H1 (cell line): Measurements from ENCODE around the gene PRTG. TPM values are rescaled to one million over a fixed set of nuclear protein-coding genes. Genes with fewer than 3 reads are reported as not detected.

ENCODE experiments used
- CTCF ChIA-PET: fragments of 300-600 bp; sonication (Branson Sonifier 250); formaldehyde crosslinking; loops from one replicate; lab custom pipeline; 2021; ENCODE audit not compliant: partially characterized antibody; lab: Charles Lee
- POLR2A ChIA-PET: fragments of 300-600 bp; sonication (Branson Sonifier 250); formaldehyde crosslinking; loops from one replicate; lab custom pipeline; 2021; ENCODE audit warnings: inconsistent platforms; ENCODE audit not compliant: partially characterized antibody; lab: Charles Lee
- DNase-seq, 2 experiments: peaks; one replicate each; pipeline versions ENCODE4 v3.0.0 to v3.0.0-alpha.2; 2010 to 2022; ENCODE audit warnings: low spot score in 2 of 2, low read depth in 1 of 2, mixed read lengths in 1 of 2
- FAIRE-seq: peaks from 2 replicates; lab custom pipeline; 2011; peaks lifted over from hg19 to GRCh38; lab: Jason Lieb, UNC
- H2AFZ ChIP-seq: 2 replicates; pipeline ENCODE4 v1.8.1; 2012; ENCODE audit warnings: low read length, inconsistent platforms
- H2AK5ac ChIP-seq: 2 replicates; pipeline ENCODE4 v1.6.1; 2013; ENCODE audit warnings: low read depth, low read length
- H2BK120ac ChIP-seq: replicated peaks from 2 replicates; pipeline ENCODE3; 2013; ENCODE audit warnings: low read depth, low read length, inconsistent platforms
- H2BK12ac ChIP-seq: 2 replicates; pipeline ENCODE4 v1.6.1; 2013; ENCODE audit warnings: low read depth, low read length
- H2BK15ac ChIP-seq: 2 replicates; pipeline ENCODE4 v1.6.1; 2013; ENCODE audit warnings: low read length
- H2BK20ac ChIP-seq: 2 replicates; pipeline ENCODE4 v1.6.1; 2013; ENCODE audit warnings: low read length
- H2BK5ac ChIP-seq: 2 replicates; pipeline ENCODE4 v1.6.1; 2013; ENCODE audit warnings: low read depth, low read length
- H3K14ac ChIP-seq: 2 replicates; pipeline ENCODE4 v1.6.1; 2013; ENCODE audit warnings: inconsistent platforms; ENCODE audit not compliant: insufficient read length
- H3K18ac ChIP-seq: 2 replicates; pipeline ENCODE4 v1.6.1; 2013; ENCODE audit warnings: low read length; ENCODE audit errors: extremely low read depth
- H3K23ac ChIP-seq: 2 replicates; pipeline ENCODE4 v1.6.1; 2013; ENCODE audit warnings: inconsistent platforms; ENCODE audit not compliant: insufficient read length
- H3K23me2 ChIP-seq: 2 replicates; pipeline ENCODE4 v1.6.1; 2013; ENCODE audit warnings: low read depth, low read length
- H3K27ac ChIP-seq: 2 replicates; pipeline ENCODE4 v1.6.1; 2011; ENCODE audit warnings: low read depth, low read length, inconsistent platforms
- H3K27me3 ChIP-seq, 4 experiments: replicated peaks in 1 of 4; 1 replicate in 1 of 4; 2 replicates in 3 of 4; pipeline versions ENCODE4 v1.6.1 to v1.8.1; 2011 to 2013; ENCODE audit warnings: low read length in 3 of 4, mild to moderate bottlenecking in 3 of 4, inconsistent platforms in 2 of 4, mixed read lengths in 2 of 4, moderate library complexity in 1 of 4; ENCODE audit not compliant: control insufficient read depth in 3 of 4, insufficient read depth in 3 of 4; ENCODE audit errors: extremely low read depth in 1 of 4
- H3K36me3 ChIP-seq, 4 experiments: 2 replicates each; pipeline versions ENCODE4 v1.6.1 to v1.8.1; 2011 to 2013; ENCODE audit warnings: mild to moderate bottlenecking in 4 of 4, low read length in 3 of 4, moderate library complexity in 2 of 4, control low read depth in 1 of 4, inconsistent platforms in 1 of 4; ENCODE audit not compliant: insufficient read depth in 4 of 4, control insufficient read depth in 2 of 4
- H3K4ac ChIP-seq: replicated peaks from 2 replicates; pipeline ENCODE3; 2013; ENCODE audit warnings: low read length, low read depth, mixed read lengths, inconsistent platforms; ENCODE audit not compliant: insufficient read length
- H3K4me1 ChIP-seq, 4 experiments: replicated peaks in 1 of 4; 1 replicate in 1 of 4; 2 replicates in 3 of 4; pipeline versions ENCODE4 v1.6.1 to v1.8.1; 2011 to 2013; ENCODE audit warnings: low read length in 3 of 4, inconsistent platforms in 2 of 4, mixed read lengths in 1 of 4; ENCODE audit not compliant: insufficient read depth in 4 of 4, control insufficient read depth in 3 of 4
- H3K4me2 ChIP-seq, 2 experiments: 2 replicates each; pipeline versions ENCODE4 v1.6.1 to v1.8.1; 2011 to 2013; ENCODE audit warnings: low read depth in 2 of 2, low read length in 2 of 2, control low read depth in 1 of 2, inconsistent platforms in 1 of 2, mild to moderate bottlenecking in 1 of 2; ENCODE audit not compliant: insufficient read depth in 1 of 2
- H3K4me3 ChIP-seq, 4 experiments: fragments of 200-600, 300-600 bp in 1 of 4; sonication (generic), shearing (Covaris generic), sonication (Bioruptor Twin) in 1 of 4; 2 replicates each; pipeline versions ENCODE4 v1.5.1 to v1.8.1; 2011 to 2016; ENCODE audit warnings: low read length in 4 of 4, low read depth in 3 of 4, control low read depth in 2 of 4, inconsistent platforms in 2 of 4, mild to moderate bottlenecking in 2 of 4, mixed read lengths in 1 of 4, moderate library complexity in 1 of 4; ENCODE audit not compliant: insufficient read depth in 2 of 4; ENCODE audit errors: extremely low read depth in 1 of 4
- H3K56ac ChIP-seq: replicated peaks from 2 replicates; pipeline ENCODE3; 2013; ENCODE audit warnings: low read depth, mild to moderate bottlenecking, mixed read lengths, low read length, inconsistent platforms; ENCODE audit not compliant: insufficient read length
- H3K79me1 ChIP-seq: 2 replicates; pipeline ENCODE4 v1.6.1; 2013; ENCODE audit warnings: low read depth, low read length, control low read depth
- H3K79me2 ChIP-seq, 2 experiments: 2 replicates each; pipeline versions ENCODE4 v1.6.1 to v1.8.1; 2012 to 2013; ENCODE audit warnings: low read length in 2 of 2, mild to moderate bottlenecking in 2 of 2, inconsistent platforms in 1 of 2; ENCODE audit not compliant: insufficient read depth in 2 of 2, control insufficient read depth in 1 of 2
- H3K9ac ChIP-seq, 4 experiments: replicated peaks in 1 of 4; 1 replicate in 1 of 4; 2 replicates in 3 of 4; pipeline versions ENCODE4 v1.6.1 to v1.8.1; 2011 to 2013; ENCODE audit warnings: low read depth in 3 of 4, low read length in 3 of 4, control low read depth in 2 of 4, mild to moderate bottlenecking in 2 of 4, moderate library complexity in 2 of 4, inconsistent platforms in 1 of 4; ENCODE audit errors: extremely low read depth in 1 of 4
- H3K9me3 ChIP-seq, 2 experiments: 2 replicates each; pipeline versions ENCODE4 v1.6.1 to v1.8.1; 2012 to 2013; ENCODE audit warnings: mild to moderate bottlenecking in 2 of 2, moderate library complexity in 2 of 2, control low read depth in 1 of 2, inconsistent platforms in 1 of 2, low read depth in 1 of 2, low read length in 1 of 2, mixed read lengths in 1 of 2; ENCODE audit not compliant: insufficient read depth in 2 of 2
- H4K20me1 ChIP-seq, 2 experiments: replicated peaks in 1 of 2; 2 replicates each; pipeline versions ENCODE3 to v1.8.1; 2011 to 2013; ENCODE audit warnings: inconsistent platforms in 2 of 2, low read length in 2 of 2, mild to moderate bottlenecking in 1 of 2; ENCODE audit not compliant: insufficient read depth in 2 of 2, control insufficient read depth in 1 of 2
- H4K5ac ChIP-seq: 2 replicates; pipeline ENCODE4 v1.6.1; 2013; ENCODE audit warnings: low read length, low read depth, mixed read lengths, inconsistent platforms; ENCODE audit not compliant: insufficient read length
- H4K8ac ChIP-seq: 2 replicates; pipeline ENCODE4 v1.8.0; 2013; ENCODE audit warnings: mild to moderate bottlenecking, moderate library complexity, low read length, inconsistent platforms; ENCODE audit not compliant: insufficient read depth; ENCODE audit errors: extremely low read depth
- H4K91ac ChIP-seq: replicated peaks from 2 replicates; pipeline ENCODE3; 2013; ENCODE audit warnings: low read length, mixed read lengths, inconsistent platforms; ENCODE audit not compliant: insufficient read length
- GTF2F1 ChIP-seq: IDR thresholded peaks from 2 replicates; pipeline ENCODE4 v1.6.1; 2012; ENCODE audit warnings: low read depth, low read length, improper control_type of control experiment, borderline replicate concordance
- RAD21 ChIP-seq, 2 experiments: IDR thresholded peaks in 1 of 2; conservative IDR thresholded peaks in 1 of 2; 2 replicates each; pipeline ENCODE4 v1.6.1; 2011; ENCODE audit warnings: low read depth in 2 of 2, low read length in 2 of 2, improper control_type of control experiment in 1 of 2, inconsistent platforms in 1 of 2, mild to moderate bottlenecking in 1 of 2, moderate library complexity in 1 of 2
- WGBS, 2 experiments: shearing (Covaris generic) in 1 of 2; methylation state at CpG; one replicate each; pipeline versions ENCODE4 v1.1.6 to v1.1.7; 2013 to 2015; ENCODE audit warnings: low lambda C conversion rate in 2 of 2, mixed read lengths in 2 of 2, inconsistent platforms in 1 of 2, low coverage in 1 of 2, missing lambda C conversion rate in 1 of 2; ENCODE audit not compliant: insufficient replicate concordance in 2 of 2, insufficient coverage in 1 of 2, insufficient read length in 1 of 2; ENCODE audit errors: extremely low coverage in 1 of 2, missing lambda C conversion rate in 1 of 2; 5-methylcytosine and 5-hydroxymethylcytosine counted together
- polyA plus RNA-seq, 7 experiments: library from polyadenylated mRNA; depleted of rRNA in 3 of 7; stranded (reverse) in 5 of 7; unstranded in 2 of 7; fragments of >200 nt in 5 of 7; fragments of 200-250 nt in 2 of 7; gene quantifications; 1 replicate in 5 of 7; 2 replicates in 1 of 7; 4 replicates in 1 of 7; pipeline versions ENCODE4 v1.2.1 to v1.2.3, GENCODE V29; 2011 to 2013; ENCODE audit warnings: missing spikeins in 2 of 7, mixed read lengths in 2 of 7
- total RNA-seq: library from RNA; stranded (reverse); fragmentation: NEBNext Ultra II Directional; extraction: Animal tissue kit (Norgen Biotek cat#: 25700); gene quantifications from 2 replicates; pipeline ENCODE4 v1.2.1, GENCODE V29; 2021

The PRTG gene
- total and polyA plus RNA-seq, 2 of the 8 experiments (the other 6 are each of a cell fraction or from before 2014, with no cell fraction given) = 3.1 to 3.2 TPM

- ChIA-PET CTCF (interaction anchor here (0.7 to 8.6 kb wide), 32 partner anchors 11 to 278 kb away, joined by 3 to 110 read pairs (median 4); no protein-coding TSS in a partner anchor), POLR2A (interaction anchor here (1.2 kb wide), 1 partner anchor 9 kb away, joined by 3 read pairs; no protein-coding TSS in a partner anchor)
- no peak overlapping the region for H2AFZ ChIP-seq
- no peaks in the 10 kb centered on the region for H3K79me1 ChIP-seq
- H3K14ac ChIP-seq = no peak overlapping the region
- H2BK5ac ChIP-seq = no peak overlapping the region
- no peak overlapping the region for H2BK20ac ChIP-seq
- H4K5ac ChIP-seq = no peak overlapping the region
- WGBS, 2 experiments = 79% methylated on average over 4 of the region's 4 CpGs; no CpG with 5 or more reads in 1 of the 2 experiments
- no peak overlapping the region for H3K9ac ChIP-seq
- H3K23ac ChIP-seq = no peak overlapping the region
- H2BK12ac ChIP-seq = no peak overlapping the region
- no peak overlapping the region for H4K8ac ChIP-seq
- no peak overlapping the region for H3K4me2 ChIP-seq
- no peak overlapping the region for H2AK5ac ChIP-seq
- H2BK120ac ChIP-seq = no peak overlapping the region
- peaks cover 0 to 4% (median 0%) of the 10 kb centered on the region in 4 experiments; a peak in 1 of 7 replicates for H3K4me1 ChIP-seq
- H3K18ac ChIP-seq = no peak overlapping the region
- H2BK15ac ChIP-seq = no peak overlapping the region
- H3K4me3 ChIP-seq = no peak overlapping the region
- H3K79me2 ChIP-seq = no peaks in the 10 kb centered on the region
- H3K27me3 ChIP-seq = no peaks in the 10 kb centered on the region
- H4K91ac ChIP-seq = no peak overlapping the region
- no peak overlapping the region for H3K4ac ChIP-seq
- no peaks in the 10 kb centered on the region for H3K36me3 ChIP-seq
- no peak overlapping the region for H3K27ac ChIP-seq
- FAIRE-seq (no peak), DNase-seq (no peak)
- no peaks in the 10 kb centered on the region for H3K9me3 ChIP-seq
- H3K23me2 ChIP-seq = no peaks in the 10 kb centered on the region
- H4K20me1 ChIP-seq = no peaks in the 10 kb centered on the region
- no peak overlapping the region for H3K56ac ChIP-seq
- TF ChIP-seq RAD21 (IDR thresholded peaks at IDR 0.05 in 1 of 2, conservative IDR thresholded peaks at IDR 0.05 in 1 of 2; ENCODE audit: low read depth in 2 of 2, low read length in 2 of 2) (0 out of 4 replicates have a peak, but pooled peaks of 1 of the 2 experiments have one; percentile 5), GTF2F1 (no peak)
Observed at GRCh38 chr15:55775316-55775715, 32.4 kb upstream of the PRTG start.
